ENCODE data around the gene NELFCD. TPM values are rescaled to one million over a fixed set of nuclear protein-coding genes. Genes with fewer than 3 reads are reported as not detected.

The NELFCD gene
- total and polyA plus RNA-seq, 10 of the 15 experiments (the other 5 are each of a cell fraction or from before 2014, with no cell fraction given), result 8.9 to 109 (median 82.9) TPM

DNA sequence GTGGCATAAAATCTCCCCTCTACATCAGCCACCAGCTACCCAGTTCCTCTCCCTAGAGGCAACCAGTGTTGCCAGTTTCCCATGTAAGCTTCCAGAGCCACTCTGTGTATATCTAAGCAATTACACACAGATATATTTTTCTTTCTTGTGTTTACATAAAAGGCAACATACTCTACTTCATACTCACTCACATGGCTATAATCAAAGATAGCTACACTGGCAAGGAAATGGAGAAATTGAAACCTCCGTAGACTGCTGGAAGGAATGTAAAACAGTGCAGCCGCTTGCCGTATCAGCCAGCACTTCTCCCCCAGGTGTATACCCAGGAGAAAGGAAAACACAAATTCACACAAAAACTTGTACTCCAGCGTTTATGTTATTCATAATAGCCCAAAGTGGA lies 38.5 kb upstream of the NELFCD start:
- no peak for FAIRE-seq
- POLR2A ChIA-PET, result no interaction called here
- Histone ChIP-seq H3K36me3 (ENCODE audit: control insufficient read depth in 2 of 2, insufficient read depth in 2 of 2, low read length in 1 of 2) (no peaks in the 10 kb centered on the region), H3K27me3 (replicated peaks in 1 of 2; ENCODE audit: control insufficient read depth in 2 of 2, insufficient read depth in 2 of 2, low read length in 1 of 2) (no peaks in the 10 kb centered on the region), H3K4me3 (no peak overlapping the region), H2AFZ (ENCODE audit: control insufficient read depth, low read depth, low read length) (no peak overlapping the region), H3K79me2 (ENCODE audit: control insufficient read depth, insufficient read depth, low read length) (no peaks in the 10 kb centered on the region), H3K9me3 (replicated peaks; ENCODE audit: control insufficient read depth, insufficient read depth, low read length) (no peaks in the 10 kb centered on the region), H3K27ac (ENCODE audit: control insufficient read depth, insufficient read depth) (no peak overlapping the region), H3K4me2 (ENCODE audit: control insufficient read depth, insufficient read depth) (no peak overlapping the region), H3K9ac (ENCODE audit: control insufficient read depth, insufficient read depth, low read length) (no peak overlapping the region), H4K20me1 (ENCODE audit: control insufficient read depth, insufficient read depth) (no peaks in the 10 kb centered on the region), H3K4me1 (ENCODE audit: control insufficient read depth, insufficient read depth, low read length) (peaks cover 13% of the 10 kb centered on the region; the same call in 1 of the 2 replicates)
- CTCF ChIA-PET, result interaction anchor here (0.6 kb wide), 1 partner anchor 255 kb away, joined by 6 read pairs; no protein-coding TSS in a partner anchor
- no peak for ATAC-seq
- SMC1A ChIA-PET (ENCODE audit: uncharacterized antibody, unreplicated experiment), result interaction anchor here (0.6 to 1.0 kb wide), 2 partner anchors 20 to 586 kb away, joined by 4 to 6 read pairs; no protein-coding TSS in a partner anchor
- intact Hi-C loops (cut with micrococcal nuclease; ENCODE audit: unreplicated experiment), result no loop called here
- in situ Hi-C loops (cut with MboI), result no loop called here
- RAD21 ChIA-PET (ENCODE audit: unreplicated experiment), result no interaction called here
- no TSS peak for BruUV-seq (replicated peaks)
- DNase-seq (ENCODE audit: low read depth, low spot score), result no peak
- 94% methylated on average over 4 of the region's 4 CpGs for WGBS (ENCODE audit: insufficient coverage, insufficient replicate concordance, low lambda C conversion rate, missing lambda C conversion rate)
- no peak for TF ChIP-seq TCF12 (IDR thresholded peaks at IDR 0.05; ENCODE audit: low read depth, low read length)
- no peak for TF ChIP-seq HDAC2 (IDR thresholded peaks at IDR 0.05)
- no peak for TF ChIP-seq SP1 (IDR thresholded peaks at IDR 0.05; ENCODE audit: low read depth, low read length)
- TF ChIP-seq CHD2 (IDR thresholded peaks at IDR 0.05; ENCODE audit: borderline replicate concordance, low read depth, low read length), result no peak
- TF ChIP-seq CREM (IDR thresholded peaks at IDR 0.05; ENCODE audit: low read depth), result no peak
- TF ChIP-seq ZNF622 (IDR thresholded peaks at IDR 0.05), result no peak
- TF ChIP-seq, protein P1, sequence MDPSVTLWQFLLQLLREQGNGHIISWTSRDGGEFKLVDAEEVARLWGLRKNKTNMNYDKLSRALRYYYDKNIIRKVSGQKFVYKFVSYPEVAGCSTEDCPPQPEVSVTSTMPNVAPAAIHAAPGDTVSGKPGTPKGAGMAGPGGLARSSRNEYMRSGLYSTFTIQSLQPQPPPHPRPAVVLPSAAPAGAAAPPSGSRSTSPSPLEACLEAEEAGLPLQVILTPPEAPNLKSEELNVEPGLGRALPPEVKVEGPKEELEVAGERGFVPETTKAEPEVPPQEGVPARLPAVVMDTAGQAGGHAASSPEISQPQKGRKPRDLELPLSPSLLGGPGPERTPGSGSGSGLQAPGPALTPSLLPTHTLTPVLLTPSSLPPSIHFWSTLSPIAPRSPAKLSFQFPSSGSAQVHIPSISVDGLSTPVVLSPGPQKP (IDR thresholded peaks at IDR 0.05; ENCODE audit: low read depth, low read length), result no peak
- TF ChIP-seq FOS (IDR thresholded peaks at IDR 0.05; ENCODE audit: borderline replicate concordance, extremely low read depth, insufficient read length), result no peak
- TF ChIP-seq NFXL1 (IDR thresholded peaks at IDR 0.05; ENCODE audit: borderline replicate concordance), result no peak
- no peak for TF ChIP-seq ZNF207 (IDR thresholded peaks at IDR 0.05; ENCODE audit: borderline replicate concordance)
- no peak for TF ChIP-seq TAF1 (IDR thresholded peaks at IDR 0.05; ENCODE audit: borderline replicate concordance, low read depth, low read length)
- no peak for TF ChIP-seq TCF3 (IDR thresholded peaks at IDR 0.05; ENCODE audit: borderline replicate concordance, insufficient read depth, low read depth, low read length)
- TF ChIP-seq ATF7 (IDR thresholded peaks at IDR 0.05; ENCODE audit: low read depth), result no peak
- no peak for TF ChIP-seq SMC3 (IDR thresholded peaks at IDR 0.05; ENCODE audit: borderline replicate concordance, low read length)
- TF ChIP-seq NRF1 (conservative IDR thresholded peaks at IDR 0.05; ENCODE audit: low read depth, low read length), result no peak
- TF ChIP-seq, protein P2, sequence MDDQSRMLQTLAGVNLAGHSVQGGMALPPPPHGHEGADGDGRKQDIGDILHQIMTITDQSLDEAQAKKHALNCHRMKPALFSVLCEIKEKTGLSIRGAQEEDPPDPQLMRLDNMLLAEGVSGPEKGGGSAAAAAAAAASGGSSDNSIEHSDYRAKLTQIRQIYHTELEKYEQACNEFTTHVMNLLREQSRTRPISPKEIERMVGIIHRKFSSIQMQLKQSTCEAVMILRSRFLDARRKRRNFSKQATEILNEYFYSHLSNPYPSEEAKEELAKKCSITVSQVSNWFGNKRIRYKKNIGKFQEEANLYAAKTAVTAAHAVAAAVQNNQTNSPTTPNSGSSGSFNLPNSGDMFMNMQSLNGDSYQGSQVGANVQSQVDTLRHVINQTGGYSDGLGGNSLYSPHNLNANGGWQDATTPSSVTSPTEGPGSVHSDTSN (IDR thresholded peaks at IDR 0.05; ENCODE audit: insufficient replicate concordance, low read depth, low read length), result no peak
